GM12865 (cell line): ENCODE data around the gene NDUFA8.

Source experiments
- DNase-seq: peaks from one replicate; pipeline ENCODE4 v3.0.0; 2010; ENCODE audit warnings: low read depth
- H3K4me3 ChIP-seq: 2 replicates; pipeline ENCODE4 v1.5.1; 2011; ENCODE audit warnings: mild to moderate bottlenecking, low read depth, low read length, control low read depth
- TF ChIP-seq, protein P1 (sequence below): IDR thresholded peaks from 2 replicates; pipeline ENCODE4 v1.5.1; 2011; ENCODE audit warnings: low read length, control low read depth, low read depth, inconsistent platforms; ENCODE audit not compliant: insufficient read depth; ENCODE audit errors: missing control alignments

The NDUFA8 gene

DNA sequence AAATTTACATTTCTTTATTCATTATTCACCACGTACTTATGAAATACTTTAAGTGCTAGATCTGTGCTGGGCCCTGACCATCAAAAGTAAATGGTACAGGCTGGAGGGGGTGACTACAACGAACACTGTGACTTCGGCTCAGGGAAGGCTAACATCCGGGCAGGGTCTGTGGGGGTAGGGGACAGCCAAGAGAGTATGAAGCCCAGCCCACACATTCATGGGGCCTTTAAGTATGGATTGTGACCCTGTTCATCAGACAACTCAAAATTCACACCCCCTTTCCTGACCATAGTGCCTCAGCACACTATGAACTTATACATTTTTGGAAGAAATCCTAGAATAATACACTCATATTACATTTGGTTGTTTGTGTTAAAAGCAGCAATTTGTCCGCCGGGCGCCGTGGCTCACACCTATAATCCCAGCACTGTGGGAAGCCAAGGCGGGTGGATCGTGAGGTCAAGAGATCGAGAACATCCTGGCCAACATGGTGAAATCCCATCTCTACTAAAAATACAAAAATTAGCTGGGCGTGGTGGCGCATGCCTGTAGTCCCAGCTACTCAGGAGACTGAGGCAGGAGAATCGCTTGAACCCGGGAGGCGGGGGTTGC is 33.4 kb upstream of the NDUFA8 start:
- TF ChIP-seq, protein P1, sequence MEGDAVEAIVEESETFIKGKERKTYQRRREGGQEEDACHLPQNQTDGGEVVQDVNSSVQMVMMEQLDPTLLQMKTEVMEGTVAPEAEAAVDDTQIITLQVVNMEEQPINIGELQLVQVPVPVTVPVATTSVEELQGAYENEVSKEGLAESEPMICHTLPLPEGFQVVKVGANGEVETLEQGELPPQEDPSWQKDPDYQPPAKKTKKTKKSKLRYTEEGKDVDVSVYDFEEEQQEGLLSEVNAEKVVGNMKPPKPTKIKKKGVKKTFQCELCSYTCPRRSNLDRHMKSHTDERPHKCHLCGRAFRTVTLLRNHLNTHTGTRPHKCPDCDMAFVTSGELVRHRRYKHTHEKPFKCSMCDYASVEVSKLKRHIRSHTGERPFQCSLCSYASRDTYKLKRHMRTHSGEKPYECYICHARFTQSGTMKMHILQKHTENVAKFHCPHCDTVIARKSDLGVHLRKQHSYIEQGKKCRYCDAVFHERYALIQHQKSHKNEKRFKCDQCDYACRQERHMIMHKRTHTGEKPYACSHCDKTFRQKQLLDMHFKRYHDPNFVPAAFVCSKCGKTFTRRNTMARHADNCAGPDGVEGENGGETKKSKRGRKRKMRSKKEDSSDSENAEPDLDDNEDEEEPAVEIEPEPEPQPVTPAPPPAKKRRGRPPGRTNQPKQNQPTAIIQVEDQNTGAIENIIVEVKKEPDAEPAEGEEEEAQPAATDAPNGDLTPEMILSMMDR = no peak
- DNase-seq = no peak
- H3K4me3 ChIP-seq = no peak overlapping the region

DNA sequence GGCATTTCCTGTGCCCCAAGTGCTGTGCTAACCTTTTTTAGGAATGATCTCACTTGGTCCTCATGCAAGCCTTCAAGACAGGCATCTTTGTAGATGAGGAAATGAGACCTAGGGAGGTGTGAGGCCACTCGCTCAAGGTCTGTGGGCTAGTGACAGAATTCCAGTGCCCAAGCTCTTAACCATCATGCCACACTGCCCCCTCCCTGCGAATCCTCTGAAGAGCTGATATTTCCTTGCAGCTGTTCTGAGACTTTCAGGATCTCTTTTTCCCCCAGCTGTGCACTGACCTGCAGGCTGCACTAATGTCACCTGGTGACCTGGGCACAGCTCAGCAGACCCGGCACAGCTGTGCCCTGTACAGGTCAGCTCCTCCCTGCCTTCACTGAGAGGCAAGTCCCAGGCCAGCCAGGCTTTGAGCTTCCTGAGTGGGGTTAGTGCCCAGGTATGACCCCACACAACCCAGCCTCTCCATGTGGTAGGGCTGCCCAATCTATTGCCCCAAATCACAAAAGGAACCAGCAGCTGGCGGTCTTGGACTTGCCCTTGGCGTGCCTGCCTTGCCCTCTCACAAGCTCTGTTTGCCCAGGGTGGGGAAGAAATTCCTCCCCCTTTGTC is 32.8 kb upstream of the NDUFA8 start:
- TF ChIP-seq, protein P1 = no peak
- DNase-seq = no peak
- no peak overlapping the region for H3K4me3 ChIP-seq

DNA sequence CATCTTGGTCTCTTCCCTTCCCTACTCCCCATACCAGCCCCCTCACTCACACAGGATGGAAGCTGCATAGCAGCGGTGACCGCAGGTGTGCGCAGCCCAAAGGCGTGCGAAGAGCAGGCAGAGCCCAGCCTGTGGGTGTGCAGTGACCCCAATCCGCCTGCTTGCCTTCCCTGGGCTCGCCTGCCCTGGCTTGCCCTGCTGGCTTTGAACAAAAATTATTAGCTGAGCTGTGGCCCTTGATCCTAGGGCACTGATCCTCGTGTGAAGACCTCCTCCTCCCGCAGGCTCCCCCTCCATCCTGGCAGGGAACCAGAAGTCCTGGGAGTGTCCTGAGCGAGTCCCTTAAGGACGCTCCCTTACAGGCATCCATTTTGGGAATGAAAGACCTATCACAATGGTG is 32.0 kb upstream of the NDUFA8 start:
- no peak for DNase-seq
- H3K4me3 ChIP-seq = no peak overlapping the region
- TF ChIP-seq, protein P1 = no peak

DNA sequence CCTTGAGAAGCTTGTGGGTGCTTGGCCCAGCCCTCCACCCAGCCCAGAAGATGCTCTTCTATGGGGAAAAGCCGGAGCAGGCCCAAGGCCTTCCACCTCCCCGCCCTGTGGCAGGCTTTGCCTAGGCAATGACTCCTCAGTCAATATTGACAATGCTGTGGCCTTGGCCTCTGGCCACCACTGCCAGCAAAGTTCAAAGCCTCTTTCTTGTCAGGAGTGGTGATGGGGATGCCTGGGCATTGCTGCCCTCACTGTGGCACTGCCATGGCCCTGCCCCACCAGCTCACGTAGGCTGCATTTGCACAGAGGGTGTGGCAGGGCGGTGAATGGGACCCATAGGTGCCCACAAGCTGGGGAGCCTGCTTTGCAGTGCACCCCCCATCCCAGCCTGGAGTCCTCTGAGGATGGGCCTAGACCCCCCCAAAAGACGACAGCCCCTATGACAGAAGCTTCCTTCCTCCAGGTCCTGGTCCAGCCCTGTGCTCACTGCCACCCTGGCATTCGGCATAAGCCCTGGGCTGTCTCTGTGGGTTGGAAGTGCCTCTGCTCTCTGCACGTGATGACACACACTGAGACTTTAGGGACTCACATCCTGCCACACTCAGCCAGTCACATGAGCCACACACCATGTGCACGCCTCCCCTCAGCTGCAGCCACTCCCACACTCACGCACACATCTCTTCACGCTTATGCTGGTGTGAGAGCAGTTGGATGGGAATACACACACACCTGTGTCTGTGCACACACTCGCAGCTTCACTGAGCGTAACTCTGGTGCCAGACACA is 31.2 kb upstream of the NDUFA8 start:
- TF ChIP-seq, protein P1 = no peak
- DNase-seq = peak; percentile 29
- H3K4me3 ChIP-seq = no peak overlapping the region

DNA sequence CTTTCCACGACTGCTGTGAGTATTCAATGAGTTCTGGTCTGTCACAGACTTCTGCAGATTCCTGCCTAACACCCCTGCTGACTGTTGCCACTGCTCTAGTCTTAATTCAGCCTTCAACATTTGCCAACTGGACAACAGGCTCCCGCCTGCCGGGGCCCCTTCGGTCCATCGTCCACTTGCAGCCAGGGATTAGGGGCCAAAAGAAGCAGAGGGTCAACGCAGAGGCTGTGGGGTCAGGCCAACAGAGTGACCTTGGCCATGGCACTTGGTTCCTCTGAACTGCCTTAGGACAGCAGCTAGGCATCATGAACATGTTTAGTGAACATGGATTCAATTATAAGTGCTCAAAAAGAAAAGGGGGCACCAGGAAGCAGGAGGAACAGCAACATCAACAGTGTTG is 28.8 kb upstream of the NDUFA8 start:
- H3K4me3 ChIP-seq = no peak overlapping the region
- TF ChIP-seq, protein P1 = no peak
- DNase-seq = no peak

DNA sequence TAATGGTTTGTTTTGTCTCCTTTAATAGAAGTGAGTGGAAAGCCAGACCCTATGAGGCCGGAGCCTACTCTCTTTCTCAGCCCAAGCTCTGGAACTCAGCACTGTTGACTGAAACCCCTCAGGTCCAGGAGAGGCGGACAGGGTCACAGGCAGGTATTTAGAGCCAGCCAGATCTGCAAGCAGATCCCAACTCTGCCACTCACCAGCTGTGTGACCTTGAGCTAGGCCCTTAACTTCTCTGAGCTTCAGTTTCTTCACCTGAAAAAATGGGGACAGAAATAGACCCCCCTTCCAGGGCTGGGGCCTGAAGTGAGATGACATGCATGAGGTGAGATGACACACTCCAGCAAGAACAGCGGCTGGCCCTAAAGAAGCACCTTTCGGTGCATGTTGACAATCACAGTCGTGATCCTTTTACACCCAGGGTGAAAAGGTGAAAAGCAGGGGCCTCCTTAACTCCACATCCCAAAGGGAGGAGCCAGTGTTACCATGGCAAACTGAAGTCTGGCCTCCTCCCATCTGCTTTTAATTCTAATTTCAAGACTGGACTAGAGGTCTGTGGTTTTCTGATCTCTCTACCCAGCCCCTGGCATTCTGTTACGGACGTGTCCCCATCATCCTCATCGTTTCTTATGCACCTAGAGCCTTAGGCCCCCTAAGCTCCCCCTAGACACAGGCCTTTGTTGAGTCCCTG is 27.3 kb upstream of the NDUFA8 start:
- no peak for DNase-seq
- no peak overlapping the region for H3K4me3 ChIP-seq
- TF ChIP-seq, protein P1 = no peak
